Medulla oblongata (tissue), 1 donor: ENCODE measurements around the gene DPH5.
A peak's percentile ranks its signal among the peaks of the same experiment; 100 is the strongest.
"Not testable (repeated sequence)": the region's sequence is repeated elsewhere in the genome, so short reads cannot be mapped to it uniquely, and the experiment has no call there.

Experiments used
- DNase-seq: peaks from one replicate; pipeline ENCODE4 v3.0.0-alpha.2; 2015; ENCODE audit errors: extremely low spot score

Gene DPH5

DNA sequence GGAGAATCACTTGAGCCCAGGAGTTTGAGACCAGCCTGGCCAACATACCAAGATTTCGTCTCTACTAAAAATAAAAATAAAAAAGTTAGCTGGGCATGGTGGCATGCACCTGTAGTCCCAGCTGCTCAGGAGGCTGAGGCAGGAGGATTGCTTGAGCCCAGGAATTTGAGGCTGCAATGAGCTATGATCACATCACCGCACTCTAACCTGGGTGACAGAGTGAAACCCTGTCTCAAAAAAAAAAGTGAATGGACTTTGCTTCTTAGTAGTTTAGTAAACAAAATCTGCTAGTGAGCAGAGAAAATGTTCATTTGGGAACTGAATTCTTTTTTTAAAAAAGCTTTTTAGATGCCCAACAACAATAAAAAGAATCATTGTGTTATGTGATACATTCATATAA is 6.5 kb upstream of the DPH5 start:
- not testable (repeated sequence) for DNase-seq

DNA sequence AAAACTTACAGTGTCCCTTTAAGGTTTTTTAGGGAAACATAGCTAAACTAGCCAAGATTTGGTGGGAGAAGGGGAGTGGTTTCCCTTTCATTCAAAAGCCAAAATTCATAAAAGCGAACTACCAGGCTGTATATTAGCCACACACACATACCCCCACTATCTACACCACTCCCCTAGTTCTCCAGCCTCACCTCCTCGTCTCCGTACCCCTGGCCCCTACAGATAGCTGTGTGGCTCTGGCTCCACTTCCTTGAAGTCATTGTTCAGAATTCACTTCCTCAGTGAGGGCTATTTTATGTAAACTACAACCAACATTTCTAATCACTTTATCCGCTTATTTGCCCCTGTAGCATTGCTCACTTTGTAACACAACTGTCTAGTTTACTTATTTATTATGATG is 5.3 kb upstream of the DPH5 start:
- DNase-seq: no peak

DNA sequence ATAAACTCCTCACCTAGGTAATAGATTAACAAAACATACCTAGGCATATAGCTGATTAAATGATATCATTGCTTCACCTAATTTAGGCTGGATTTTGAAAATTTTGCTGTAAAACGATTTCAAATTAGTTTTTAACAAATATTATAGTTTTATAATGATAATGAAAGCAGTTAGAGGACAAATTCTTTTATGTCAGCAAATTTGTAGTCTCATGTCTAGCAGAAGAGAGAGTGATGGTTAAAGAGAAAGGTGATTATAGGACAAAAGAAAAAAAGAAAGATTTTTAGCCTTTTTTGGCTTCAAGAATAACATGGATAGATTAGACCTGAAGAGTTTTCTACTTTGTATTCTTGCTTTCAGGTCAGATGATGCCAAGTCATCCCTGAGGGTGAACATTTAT is 3.6 kb upstream of the DPH5 start:
- no peak for DNase-seq

DNA sequence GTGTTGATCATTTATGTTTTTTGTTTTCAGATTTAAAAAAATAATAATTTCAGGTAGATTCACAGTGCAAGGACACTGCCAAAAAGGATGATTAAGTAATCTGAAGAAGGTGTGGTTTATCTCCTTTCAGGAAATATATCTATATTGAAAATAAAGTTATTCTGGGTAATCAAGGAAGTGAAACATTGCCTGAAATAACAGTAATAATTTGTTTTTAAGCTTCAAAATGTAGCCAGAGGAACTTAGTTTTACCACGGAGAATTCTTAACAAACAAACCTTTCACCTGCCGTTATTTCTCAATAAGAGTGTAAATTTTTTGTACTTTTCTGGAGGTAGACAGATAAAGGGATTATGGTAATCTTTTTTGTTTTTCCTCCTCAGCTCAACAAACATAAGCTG is 2.9 kb upstream of the DPH5 start:
- no peak for DNase-seq

- no peak for DNase-seq
Observed at GRCh38 chr1:101027194-101027772, 1.7 kb upstream of the DPH5 start.

DNA sequence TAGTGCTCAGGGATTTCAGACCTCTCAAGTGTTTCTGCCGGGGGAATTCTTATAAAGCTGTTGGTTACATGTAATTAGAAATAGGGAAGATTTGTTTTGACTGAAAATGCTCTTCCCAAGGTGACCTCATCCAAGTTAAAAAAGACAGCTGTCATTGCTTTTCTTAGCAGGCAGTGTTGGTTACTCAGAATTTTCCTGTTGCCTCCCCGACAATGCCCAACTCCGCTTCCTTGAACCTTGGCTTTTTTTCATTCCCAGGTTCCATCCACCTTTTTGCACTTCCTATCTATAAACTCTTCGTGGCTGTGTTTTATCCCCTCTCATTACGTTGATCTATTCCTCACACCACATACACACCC is 825 bp upstream of the DPH5 start:
- DNase-seq: no peak

DNA sequence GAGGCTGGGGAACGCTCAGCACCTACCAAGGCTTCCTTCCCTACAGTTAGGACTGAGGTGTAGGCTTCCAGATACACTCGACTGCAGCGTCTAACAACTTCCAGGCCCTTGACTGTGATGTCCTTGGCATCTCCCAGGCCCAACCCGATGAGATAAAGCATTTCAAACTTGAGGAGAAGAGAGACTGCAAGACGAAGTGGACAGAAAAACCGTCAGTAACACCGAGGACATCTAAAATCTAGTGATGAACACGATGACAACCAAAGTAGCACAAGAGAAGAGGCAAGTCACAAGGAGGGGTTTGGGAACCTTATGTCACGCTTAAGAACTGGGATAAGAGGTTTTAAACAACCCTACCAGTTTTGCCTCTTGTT is 314 bp downstream of the DPH5 start:
- peak; percentile 59 for DNase-seq

- no peak for DNase-seq
Observed at GRCh38 chr1:101022294-101022693, 3.3 kb downstream of the DPH5 start.

GRCh38 chr1:101017448-101017847 is 8.1 kb downstream of the DPH5 start:
- no peak for DNase-seq

DNA sequence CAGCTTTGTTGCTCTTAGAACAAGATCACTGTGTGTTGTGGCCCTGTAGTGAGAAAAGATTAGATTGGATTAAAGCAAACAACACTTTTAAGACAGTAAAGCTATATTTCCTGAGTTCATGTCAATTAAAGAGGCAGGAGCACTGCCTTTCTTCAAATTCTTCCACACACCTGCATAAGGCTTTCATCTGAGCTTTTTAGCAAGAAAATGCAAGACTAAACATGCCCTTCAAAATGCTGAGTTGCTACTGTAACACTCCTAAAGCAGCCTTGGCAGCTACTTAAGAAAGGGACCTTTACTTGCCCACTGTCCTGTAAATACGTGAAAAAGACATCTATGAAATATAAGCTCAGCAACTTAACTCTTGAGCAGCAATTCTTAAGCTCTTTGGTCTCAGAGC is 11.8 kb downstream of the DPH5 start:
- DNase-seq: no peak

GRCh38 chr1:101008229-101008834 is 17.3 kb downstream of the DPH5 start:
- no peak for DNase-seq

DNA sequence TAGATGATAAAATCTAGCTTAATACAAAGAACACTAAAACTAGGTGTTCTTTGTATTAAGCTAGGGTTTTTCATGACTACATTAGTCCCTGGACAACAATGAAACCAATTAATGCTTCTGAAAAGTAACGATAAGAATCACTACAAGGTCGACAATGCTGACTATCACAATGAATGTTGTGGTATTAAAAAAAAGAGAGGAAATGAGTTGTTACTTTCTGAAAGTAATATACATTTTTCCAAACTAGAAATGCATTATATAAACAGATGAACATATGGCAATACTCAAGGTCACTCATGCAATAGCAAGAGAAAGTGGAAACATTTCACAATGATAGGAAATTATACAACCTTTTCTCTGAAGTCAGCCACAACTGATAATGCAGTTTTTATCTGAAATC is 19.0 kb downstream of the DPH5 start:
- DNase-seq: no peak

DNA sequence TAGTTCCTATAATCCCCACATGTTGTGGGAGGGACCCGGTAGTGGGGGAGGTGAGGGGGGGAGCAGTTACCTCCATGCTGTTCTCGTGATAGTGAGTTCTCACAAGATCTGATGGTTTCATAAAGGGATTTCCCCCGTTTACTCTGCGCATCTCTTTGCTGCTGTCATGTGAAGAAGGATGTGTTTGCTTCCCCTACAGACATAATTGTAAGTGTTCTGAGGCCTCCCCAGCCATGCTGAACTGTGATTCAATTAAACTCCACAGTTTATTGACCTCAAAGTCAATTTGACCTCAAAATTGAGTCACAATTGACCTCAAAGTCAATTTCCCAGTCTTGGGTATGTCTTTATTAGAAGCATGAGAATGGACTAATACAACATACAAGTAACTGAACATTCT is 19.7 kb downstream of the DPH5 start:
- DNase-seq: no peak

- no peak for DNase-seq
Observed at GRCh38 chr1:101005183-101005582, 20.4 kb downstream of the DPH5 start.

GRCh38 chr1:101004670-101005069 is 20.9 kb downstream of the DPH5 start:
- no peak for DNase-seq

- DNase-seq: no peak
Observed at GRCh38 chr1:101004061-101004460, 21.5 kb downstream of the DPH5 start.

DNA sequence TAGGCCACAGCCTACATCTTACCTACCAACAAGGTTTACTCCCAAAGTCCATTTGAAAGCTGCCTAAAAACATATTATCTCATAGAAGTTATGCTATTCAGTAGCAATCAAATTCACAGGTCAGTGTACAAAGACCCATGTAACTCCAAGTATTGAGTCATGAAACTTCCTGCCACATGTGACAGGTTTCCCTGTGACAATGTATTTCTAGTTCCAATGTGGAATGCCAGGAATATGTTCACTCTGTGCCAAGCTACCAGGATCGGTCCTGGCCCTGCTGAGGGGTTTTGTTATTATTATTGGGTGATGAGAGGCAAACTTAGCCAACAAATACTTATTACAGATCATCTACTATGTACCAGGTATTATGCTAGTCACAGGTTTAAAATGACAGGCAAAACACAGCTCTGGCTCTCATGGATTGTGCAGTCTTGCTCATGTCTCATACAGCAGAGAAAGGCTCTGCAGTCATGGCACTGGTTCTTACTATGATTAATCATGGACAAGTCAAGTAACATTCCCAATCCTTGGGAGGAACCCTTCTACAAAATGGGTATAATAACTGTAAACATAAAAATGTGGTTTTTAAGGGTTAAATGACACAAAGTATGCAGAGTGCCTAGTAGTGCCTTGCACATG is 22.5 kb downstream of the DPH5 start:
- no peak for DNase-seq

- DNase-seq: no peak
Observed at GRCh38 chr1:101002551-101002950, 23.0 kb downstream of the DPH5 start.

GRCh38 chr1:101000131-101000873 is 25.3 kb downstream of the DPH5 start:
- no peak for DNase-seq

- DNase-seq: no peak
Observed at GRCh38 chr1:100998426-100998825, 27.2 kb downstream of the DPH5 start.

DNA sequence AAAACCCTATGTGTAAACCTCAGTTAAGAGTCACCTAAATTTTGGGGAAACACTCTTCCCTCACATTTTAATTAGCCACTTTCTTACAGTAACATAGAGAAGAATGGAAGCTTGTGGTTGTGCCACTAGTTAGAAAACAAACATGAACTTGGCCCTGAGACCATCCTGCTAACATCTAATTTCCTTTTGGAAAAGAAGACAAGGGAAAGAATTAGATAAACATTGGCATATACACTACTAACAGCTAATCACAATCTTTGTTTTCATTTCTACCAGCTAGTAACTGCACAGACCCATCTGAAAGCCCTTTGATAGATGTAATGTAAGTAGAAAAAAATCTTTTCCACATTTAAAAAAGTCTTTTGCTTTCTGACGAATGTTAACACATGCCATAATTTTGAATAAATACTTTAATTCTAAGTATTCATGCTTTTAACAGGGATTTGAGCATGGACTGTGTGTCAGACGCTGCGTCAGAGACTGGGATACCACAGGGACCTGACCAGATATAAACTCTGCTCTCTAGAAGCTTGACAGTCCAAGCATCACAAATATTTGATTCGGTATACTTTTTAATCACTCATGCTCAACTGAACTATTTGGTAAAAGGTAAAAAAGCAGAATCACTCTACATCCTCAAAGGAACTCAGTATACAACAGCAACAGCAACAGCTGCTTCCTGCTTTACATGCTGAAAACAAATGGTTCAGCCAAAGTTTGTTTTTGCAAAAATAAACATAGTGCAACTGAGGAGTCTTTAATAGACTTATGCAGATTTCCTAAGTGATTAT is 30.2 kb downstream of the DPH5 start:
- DNase-seq: no peak
